Pancreas (tissue), 10 donors: ENCODE data around the gene WNT11. TPM values are rescaled to one million over a fixed set of nuclear protein-coding genes. Genes with fewer than 3 reads are reported as not detected.

Experiments used
- ATAC-seq, 4 donors: fragments of 200-7000 bp; cut with Tn5 transposase; one replicate each; pipeline versions ENCODE4 v1.8.0 to v1.9.1; 2020; ENCODE audit warnings: mild to moderate bottlenecking in 4 of 4, moderate library complexity in 4 of 4
- DNase-seq, 6 donors: peaks; one replicate each; pipeline ENCODE4 v3.0.0-alpha.2; 2020
- FAIRE-seq: peaks from 2 replicates; lab custom pipeline; 2012; peaks lifted over from hg19 to GRCh38; lab: Jason Lieb, UNC
- H3K27ac ChIP-seq, 4 donors: fragments of 200-600 bp; sonication (generic); 1 replicate in 3 of 4; 2 replicates in 1 of 4; pipeline versions ENCODE4 v1.5.0 to v1.8.0; 2020
- H3K27me3 ChIP-seq, 4 donors: fragments of 200-600 bp; one replicate each; pipeline ENCODE4 v1.8.0; 2021
- H3K36me3 ChIP-seq, 3 donors: fragments of 200-600 bp; sonication (generic) in 1 of 3; one replicate each; pipeline versions ENCODE4 v1.5.0 to v1.8.0; 2020 to 2021
- H3K4me1 ChIP-seq, 3 donors: fragments of 200-600 bp; one replicate each; pipeline ENCODE4 v1.8.0; 2021
- H3K4me3 ChIP-seq, 4 donors: fragments of 200-600 bp; sonication (generic) in 2 of 4; one replicate each; pipeline versions ENCODE4 v1.5.0 to v1.8.0; 2020 to 2021
- H3K9me3 ChIP-seq, 4 donors: fragments of 200-600 bp; one replicate each; pipeline ENCODE4 v1.8.0; 2021
- WGBS, 2 donors: extraction: QIAGEN DNeasy Blood & Tissue Kit; methylation state at CpG; one replicate each; pipeline ENCODE4 v1.1.7; 2013; 5-methylcytosine and 5-hydroxymethylcytosine counted together
- intact Hi-C, 3 donors: fragments of 100-400 bp; cut with DNase I; formaldehyde crosslinking; loops; one replicate each; pipeline versions ENCODE4 v1.11.1 to v1.14.2; 2022
- polyA plus RNA-seq, 2 donors: library from polyadenylated mRNA; stranded (reverse); fragments of 200-250 nt; gene quantifications; one replicate each; pipeline ENCODE4 v1.2.3, GENCODE V29; 2013
- total RNA-seq, 6 donors: library from RNA; stranded (reverse); fragmentation: NEBNext Ultra II Directional in 4 of 6; extraction: Animal tissue kit (Norgen Biotek cat#: 25700) in 4 of 6; gene quantifications; one replicate each; pipeline versions ENCODE4 v1.2.1 to v1.2.4, GENCODE V29; 2021 to 2023
- TF ChIP-seq, protein P1 (sequence below), 4 donors: fragments of 200-600 bp; sonication (generic) in 3 of 4; IDR thresholded peaks; one replicate each; pipeline versions ENCODE4 v1.5.0 to v1.8.0; 2021; ENCODE audit warnings: antibody characterized with exemption in 4 of 4
- donor health status: healthy with polysubstance abuse.
- donor health status: DM: no; HTN: no; CAD: no; lungs with moderate emphysema.
- donor health status: DM: no; HTN: no; CAD: no.
- donor health status: control.
- donor health status: control.
- donor health status: Bipolar disorder and iron deficiency.
- donor health status: DM: yes; HTN: yes; CAD: no.
- donor health status: DM: no; HTN: no; CAD: no.
- donor health status: DM: no; HTN: no; CAD: no.
- donor health status: DM: yes; HTN: yes; CAD: no.

Gene WNT11
- total and polyA plus RNA-seq, 8 donors: 2.6 to 30.5 (median 6.2) TPM

DNA sequence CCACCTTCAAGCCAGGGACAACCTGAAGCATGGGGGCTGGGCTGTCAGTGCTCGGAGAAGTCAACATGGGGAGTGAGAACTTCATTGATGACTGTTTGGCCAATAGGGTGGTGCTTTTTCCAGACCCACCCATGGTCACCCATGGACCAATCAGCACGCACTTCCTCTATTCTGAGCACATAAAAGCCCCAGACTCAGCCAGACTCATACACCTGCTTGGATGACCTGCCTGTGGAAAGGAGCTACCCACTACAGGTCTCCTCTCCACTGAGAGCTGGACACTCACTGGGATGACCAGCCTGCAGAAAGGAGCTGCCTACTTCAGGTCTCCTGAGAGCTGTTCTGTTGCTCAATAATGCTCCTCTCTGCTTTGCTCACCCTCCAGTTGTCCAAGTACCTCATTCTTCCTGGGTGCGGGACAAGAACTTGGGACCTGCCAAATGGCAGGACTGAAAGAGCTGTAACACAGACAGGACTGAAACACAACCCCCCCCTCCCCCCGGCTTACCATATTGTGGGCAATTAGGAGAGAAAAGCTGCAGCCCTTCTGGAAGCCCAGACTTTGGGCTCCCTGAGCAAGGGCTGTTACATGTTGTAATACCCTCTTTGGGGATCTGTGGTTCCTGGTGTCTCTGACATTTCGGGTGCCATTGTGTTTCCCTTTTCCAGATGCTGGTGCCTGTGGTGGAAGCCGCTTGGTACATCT, 44.4 kb upstream of the WNT11 start:
- H3K36me3 ChIP-seq: no peaks in the 10 kb centered on the region
- ATAC-seq (no peak), DNase-seq (no peak), FAIRE-seq (no peak)
- WGBS, 2 donors: 89 to 96% methylated on average over 6 of the region's 6 CpGs
- H3K9me3 ChIP-seq: no peaks in the 10 kb centered on the region
- TF ChIP-seq, protein P1, sequence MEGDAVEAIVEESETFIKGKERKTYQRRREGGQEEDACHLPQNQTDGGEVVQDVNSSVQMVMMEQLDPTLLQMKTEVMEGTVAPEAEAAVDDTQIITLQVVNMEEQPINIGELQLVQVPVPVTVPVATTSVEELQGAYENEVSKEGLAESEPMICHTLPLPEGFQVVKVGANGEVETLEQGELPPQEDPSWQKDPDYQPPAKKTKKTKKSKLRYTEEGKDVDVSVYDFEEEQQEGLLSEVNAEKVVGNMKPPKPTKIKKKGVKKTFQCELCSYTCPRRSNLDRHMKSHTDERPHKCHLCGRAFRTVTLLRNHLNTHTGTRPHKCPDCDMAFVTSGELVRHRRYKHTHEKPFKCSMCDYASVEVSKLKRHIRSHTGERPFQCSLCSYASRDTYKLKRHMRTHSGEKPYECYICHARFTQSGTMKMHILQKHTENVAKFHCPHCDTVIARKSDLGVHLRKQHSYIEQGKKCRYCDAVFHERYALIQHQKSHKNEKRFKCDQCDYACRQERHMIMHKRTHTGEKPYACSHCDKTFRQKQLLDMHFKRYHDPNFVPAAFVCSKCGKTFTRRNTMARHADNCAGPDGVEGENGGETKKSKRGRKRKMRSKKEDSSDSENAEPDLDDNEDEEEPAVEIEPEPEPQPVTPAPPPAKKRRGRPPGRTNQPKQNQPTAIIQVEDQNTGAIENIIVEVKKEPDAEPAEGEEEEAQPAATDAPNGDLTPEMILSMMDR (IDR thresholded peaks at IDR 0.05): no peak
- no peak overlapping the region for H3K4me3 ChIP-seq
- H3K27me3 ChIP-seq: no peaks in the 10 kb centered on the region
- H3K4me1 ChIP-seq: no peaks in the 10 kb centered on the region
- H3K27ac ChIP-seq: no peak overlapping the region
- intact Hi-C loops: no loop called here

DNA sequence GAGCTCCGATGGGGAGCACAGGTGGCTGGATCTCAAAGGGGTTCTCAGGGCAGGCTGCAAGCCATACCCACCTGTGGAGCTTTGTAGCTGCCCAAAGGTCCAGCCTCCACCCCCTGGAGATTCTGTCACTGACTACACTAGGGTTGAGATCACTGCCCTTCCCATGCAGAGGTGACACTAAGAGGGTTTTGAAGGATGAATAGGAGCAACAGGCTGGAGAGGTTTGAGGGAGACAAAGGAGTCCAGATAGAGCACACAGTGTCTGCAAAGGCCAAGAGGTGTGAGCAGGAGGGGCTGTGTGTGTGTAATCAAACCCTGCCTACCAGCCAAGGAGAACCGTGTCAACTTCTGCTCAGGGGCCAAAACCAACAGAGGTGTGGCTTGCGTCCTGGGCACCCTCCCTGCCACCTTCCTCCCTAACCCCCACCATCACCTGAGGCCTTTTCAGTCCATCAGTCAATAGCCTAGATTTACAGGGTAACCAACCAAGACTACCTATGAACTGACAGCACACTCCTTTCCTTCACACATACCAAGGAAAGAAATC, 43.0 kb upstream of the WNT11 start:
- ATAC-seq (peak; percentile 30 to 90 (median 78)), DNase-seq (peak in 1 of 6 donors; percentile 33), FAIRE-seq (no peak)
- H3K27me3 ChIP-seq: no peaks in the 10 kb centered on the region
- no peak overlapping the region for H3K27ac ChIP-seq
- no peaks in the 10 kb centered on the region for H3K4me1 ChIP-seq
- TF ChIP-seq, protein P1 (IDR thresholded peaks at IDR 0.05): no peak
- H3K36me3 ChIP-seq: no peaks in the 10 kb centered on the region
- WGBS, 2 donors: 27 to 38% methylated on average over 3 of the region's 3 CpGs
- intact Hi-C loops: no loop called here
- H3K9me3 ChIP-seq: no peaks in the 10 kb centered on the region
- H3K4me3 ChIP-seq: no peak overlapping the region

DNA sequence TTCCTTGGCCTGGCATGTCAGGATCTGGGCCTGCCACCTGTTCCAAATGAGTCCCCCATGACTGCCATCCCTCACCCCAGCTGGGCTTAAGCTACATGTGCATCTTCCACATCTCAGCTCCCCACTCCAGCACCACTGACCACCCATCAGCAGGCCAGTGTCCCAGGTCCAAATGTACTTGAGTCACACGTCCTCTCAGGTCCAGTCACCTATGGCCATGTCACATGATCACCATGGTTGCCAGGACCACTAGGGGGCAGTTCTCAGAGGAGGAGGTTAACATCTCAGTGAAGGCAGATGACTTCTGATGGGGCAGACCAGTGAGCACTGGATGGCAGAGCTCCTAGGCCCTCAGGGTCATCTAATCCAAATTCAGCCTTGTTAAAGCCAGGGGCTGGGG, 41.9 kb upstream of the WNT11 start:
- intact Hi-C loops: no loop called here
- H3K4me3 ChIP-seq: no peak overlapping the region
- WGBS, 2 donors: 71 to 75% methylated on average over 1 of the region's 1 CpG
- no peaks in the 10 kb centered on the region for H3K4me1 ChIP-seq
- ATAC-seq: peak in 1 of 4 donors; percentile 43
- no peak for DNase-seq
- TF ChIP-seq, protein P1 (IDR thresholded peaks at IDR 0.05): no peak
- H3K9me3 ChIP-seq: no peaks in the 10 kb centered on the region
- H3K36me3 ChIP-seq: no peaks in the 10 kb centered on the region
- H3K27me3 ChIP-seq: no peaks in the 10 kb centered on the region
- FAIRE-seq: no peak
- no peak overlapping the region for H3K27ac ChIP-seq

DNA sequence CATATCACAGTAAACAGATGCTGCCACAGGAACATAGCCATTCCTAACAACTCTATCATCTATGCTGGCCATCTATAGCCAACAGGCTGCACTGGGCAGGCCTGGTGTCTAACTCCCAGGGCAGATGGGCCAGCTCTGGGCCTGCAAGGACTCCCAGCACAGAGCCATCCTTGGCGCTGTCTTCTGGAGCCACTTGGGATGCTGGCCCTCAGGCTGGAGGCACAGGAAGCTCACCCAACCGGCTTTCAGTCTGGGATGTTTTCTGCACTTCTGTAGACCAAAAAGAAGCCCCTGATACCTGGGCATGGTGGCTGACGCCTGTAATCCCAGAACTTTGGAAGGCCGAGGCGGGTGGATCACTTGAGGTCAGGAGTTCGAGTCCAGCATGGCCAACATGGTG, 40.8 kb upstream of the WNT11 start:
- DNase-seq (no peak), FAIRE-seq (no peak), ATAC-seq (no peak)
- intact Hi-C loops: no loop called here
- Histone ChIP-seq H3K9me3 (no peaks in the 10 kb centered on the region), H3K4me1 (no peaks in the 10 kb centered on the region), H3K4me3 (no peak overlapping the region), H3K27me3 (no peaks in the 10 kb centered on the region), H3K27ac (no peak overlapping the region), H3K36me3 (no peaks in the 10 kb centered on the region)
- TF ChIP-seq, protein P1 (IDR thresholded peaks at IDR 0.05): no peak
- 92 to 94% methylated on average over 6 of the region's 6 CpGs for WGBS, 2 donors
